ENCODE results near the gene FEV. TPM values are rescaled to one million over a fixed set of nuclear protein-coding genes. Genes with fewer than 3 reads are reported as not detected.

The FEV gene
- total RNA-seq, 6 donors from 2014 or later = not detected

- TF ChIP-seq POLR2AphosphoS5 (IDR thresholded peaks at IDR 0.05) (no peak), CTCF (IDR thresholded peaks at IDR 0.05) (no peak), EP300 (IDR thresholded peaks at IDR 0.05) (no peak), POLR2A (IDR thresholded peaks at IDR 0.05) (no peak)
- Histone ChIP-seq H3K4me3 (no peak overlapping the region), H3K27me3 (peaks cover 0 to 48% (median 34%) of the 10 kb centered on the region in 4 donors), H3K27ac (no peak overlapping the region), H3K9me3 (no peaks in the 10 kb centered on the region), H3K4me1 (peaks cover 14 to 28% (median 20%) of the 10 kb centered on the region in 4 donors), H3K36me3 (no peaks in the 10 kb centered on the region)
- ATAC-seq (ENCODE audit: low FRiP score in 2 of 2) = no peak
- no peak for DNase-seq
- WGBS, 2 donors = 100% methylated on average over 1 of the region's 1 CpG; no CpG with 5 or more reads in 1 of the 2 donors
Measured at GRCh38 chr2:218958276-218958675, 26.7 kb downstream of the FEV start.

- WGBS, 2 donors = 70 to 74% methylated on average over 3 to 4 of the region's 4 CpGs
- no peak for DNase-seq
- TF ChIP-seq POLR2A (IDR thresholded peaks at IDR 0.05) (no peak), POLR2AphosphoS5 (IDR thresholded peaks at IDR 0.05) (no peak), CTCF (IDR thresholded peaks at IDR 0.05) (no peak), EP300 (IDR thresholded peaks at IDR 0.05) (no peak)
- Histone ChIP-seq H3K27me3 (peaks cover 0 to 42% (median 30%) of the 10 kb centered on the region in 4 donors), H3K36me3 (no peaks in the 10 kb centered on the region), H3K9me3 (no peaks in the 10 kb centered on the region), H3K4me3 (no peak overlapping the region), H3K27ac (no peak overlapping the region), H3K4me1 (peaks cover 14 to 22% (median 17%) of the 10 kb centered on the region in 4 donors)
- ATAC-seq (ENCODE audit: low FRiP score in 2 of 2) = no peak
Measured at GRCh38 chr2:218957671-218958070, 27.3 kb downstream of the FEV start.

GRCh38 chr2:218956039-218956438 is 28.9 kb downstream of the FEV start:
- H3K27ac ChIP-seq = no peak overlapping the region
- H3K9me3 ChIP-seq = no peaks in the 10 kb centered on the region
- H3K36me3 ChIP-seq = no peaks in the 10 kb centered on the region
- TF ChIP-seq EP300 (IDR thresholded peaks at IDR 0.05) (no peak), POLR2AphosphoS5 (IDR thresholded peaks at IDR 0.05) (no peak), POLR2A (IDR thresholded peaks at IDR 0.05) (no peak), CTCF (IDR thresholded peaks at IDR 0.05) (no peak)
- 27% methylated on average over 1 of the region's 1 CpG for WGBS, 2 donors
- no peak for ATAC-seq (ENCODE audit: low FRiP score in 2 of 2)
- H3K4me1 ChIP-seq = peaks cover 14 to 20% (median 17%) of the 10 kb centered on the region in 4 donors
- H3K27me3 ChIP-seq = peaks cover 0 to 26% (median 20%) of the 10 kb centered on the region in 4 donors
- no peak for DNase-seq
- no peak overlapping the region for H3K4me3 ChIP-seq

- Histone ChIP-seq H3K27ac (no peak overlapping the region), H3K9me3 (no peaks in the 10 kb centered on the region), H3K4me3 (no peak overlapping the region), H3K36me3 (no peaks in the 10 kb centered on the region), H3K4me1 (peaks cover 5 to 8% (median 7%) of the 10 kb centered on the region in 4 donors), H3K27me3 (peaks cover 0 to 13% (median 7%) of the 10 kb centered on the region in 4 donors)
- ATAC-seq (ENCODE audit: low FRiP score in 2 of 2) (no peak), DNase-seq (no peak)
- 74 to 75% methylated on average over 8 of the region's 8 CpGs for WGBS, 2 donors
- TF ChIP-seq POLR2A (IDR thresholded peaks at IDR 0.05) (no peak), CTCF (IDR thresholded peaks at IDR 0.05) (no peak), EP300 (IDR thresholded peaks at IDR 0.05) (no peak), POLR2AphosphoS5 (IDR thresholded peaks at IDR 0.05) (no peak)
Measured at GRCh38 chr2:218954541-218955300, 30.3 kb downstream of the FEV start.
